ENCODE results near the gene FGD6.

Gene FGD6

GRCh38 chr12:95216711-95217376 is 423 bp downstream of the FGD6 start:
- TF ChIP-seq CTCF (IDR thresholded peaks at IDR 0.05; ENCODE audit: low read depth, low read length, missing control alignments): no peak
- in situ Hi-C loops (cut with HindIII; ENCODE audit: low sequenced_read_pairs): no loop called here
- no peak for DNase-seq (ENCODE audit: low read depth)
- H3K4me3 ChIP-seq (ENCODE audit: low read depth, low read length): peak overlapping the region; percentile 86

- no peak for TF ChIP-seq CTCF (IDR thresholded peaks at IDR 0.05; ENCODE audit: low read depth, low read length, missing control alignments)
- peak; percentile 41 for DNase-seq (ENCODE audit: low read depth)
- peak overlapping the region; percentile 86 for H3K4me3 ChIP-seq (ENCODE audit: low read depth, low read length)
- in situ Hi-C loops (cut with HindIII; ENCODE audit: low sequenced_read_pairs): no loop called here
These were observed 1.3 kb downstream of the FGD6 start for GRCh38 chr12:95215949-95216348.

- in situ Hi-C loops (cut with HindIII; ENCODE audit: low sequenced_read_pairs): no loop called here
- H3K4me3 ChIP-seq (ENCODE audit: low read depth, low read length): no peak overlapping the region
- TF ChIP-seq CTCF (IDR thresholded peaks at IDR 0.05; ENCODE audit: low read depth, low read length, missing control alignments): no peak
- DNase-seq (ENCODE audit: low read depth): no peak
These were observed 2.8 kb downstream of the FGD6 start for GRCh38 chr12:95214466-95214865.

- in situ Hi-C loops (cut with HindIII; ENCODE audit: low sequenced_read_pairs): no loop called here
- no peak overlapping the region for H3K4me3 ChIP-seq (ENCODE audit: low read depth, low read length)
- no peak for TF ChIP-seq CTCF (IDR thresholded peaks at IDR 0.05; ENCODE audit: low read depth, low read length, missing control alignments)
- DNase-seq (ENCODE audit: low read depth): no peak
These were observed 3.3 kb downstream of the FGD6 start for GRCh38 chr12:95213928-95214327.

GRCh38 chr12:95213119-95213518 is 4.1 kb downstream of the FGD6 start:
- no peak overlapping the region for H3K4me3 ChIP-seq (ENCODE audit: low read depth, low read length)
- TF ChIP-seq CTCF (IDR thresholded peaks at IDR 0.05; ENCODE audit: low read depth, low read length, missing control alignments): no peak
- no peak for DNase-seq (ENCODE audit: low read depth)
- in situ Hi-C loops (cut with HindIII; ENCODE audit: low sequenced_read_pairs): no loop called here

- DNase-seq (ENCODE audit: low read depth): no peak
- no peak for TF ChIP-seq CTCF (IDR thresholded peaks at IDR 0.05; ENCODE audit: low read depth, low read length, missing control alignments)
- in situ Hi-C loops (cut with HindIII; ENCODE audit: low sequenced_read_pairs): no loop called here
- H3K4me3 ChIP-seq (ENCODE audit: low read depth, low read length): no peak overlapping the region
These were observed 4.7 kb downstream of the FGD6 start for GRCh38 chr12:95212586-95212985.
